ENCODE results near the gene NRXN2.

DNA sequence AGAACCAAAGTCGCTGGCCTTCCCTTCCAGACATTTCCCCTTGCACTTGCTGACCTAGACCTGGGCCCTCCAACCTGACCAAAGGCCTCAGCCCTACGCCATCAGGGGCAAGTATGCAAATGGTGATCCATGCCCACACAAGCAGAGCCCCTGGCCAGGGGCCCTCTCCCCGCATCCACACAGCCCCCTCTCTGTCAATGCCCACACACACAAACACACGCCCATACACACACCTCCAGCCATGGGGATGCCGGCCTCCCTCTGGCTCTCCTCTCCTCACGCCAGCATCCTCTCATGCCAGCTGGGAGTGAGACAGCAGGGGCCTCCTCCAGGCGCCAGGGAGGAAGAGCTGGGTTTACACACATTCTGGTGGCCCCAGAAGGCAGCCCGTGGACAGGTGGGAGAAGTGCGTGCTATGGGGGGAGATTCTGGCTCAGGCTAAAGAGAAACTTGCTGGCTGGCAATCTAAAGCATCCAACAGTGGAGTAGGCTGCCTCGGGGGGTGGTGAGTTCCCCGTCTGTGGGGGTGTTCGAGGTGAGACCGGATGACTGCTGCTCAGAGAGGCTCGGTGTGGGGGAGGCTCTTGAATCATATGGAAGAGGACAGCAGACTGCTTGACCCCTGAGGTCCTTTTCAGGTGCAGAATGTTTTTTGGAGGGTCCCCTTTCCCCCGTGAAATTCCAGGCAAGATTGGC is 4.8 kb downstream of the NRXN2 start:
- no peak for TF ChIP-seq TAF1 (IDR thresholded peaks at IDR 0.05; ENCODE audit: borderline replicate concordance, insufficient read depth, low read length)
- TF ChIP-seq SIN3A (IDR thresholded peaks at IDR 0.05; ENCODE audit: borderline replicate concordance, insufficient read depth, low read length) = no peak
